ENCODE results near the gene CDH5. TPM values are rescaled to one million over a fixed set of nuclear protein-coding genes. Genes with fewer than 3 reads are reported as not detected.

CDH5 gene
- total RNA-seq, 1 donor from 2014 or later = 9.6 TPM

- peaks cover 7% of the 10 kb centered on the region for H3K4me1 Mint-ChIP-seq (ENCODE audit: low read depth, unreplicated experiment)
Observed at GRCh38 chr16:66377324-66377723, 10.8 kb downstream of the CDH5 start.

DNA sequence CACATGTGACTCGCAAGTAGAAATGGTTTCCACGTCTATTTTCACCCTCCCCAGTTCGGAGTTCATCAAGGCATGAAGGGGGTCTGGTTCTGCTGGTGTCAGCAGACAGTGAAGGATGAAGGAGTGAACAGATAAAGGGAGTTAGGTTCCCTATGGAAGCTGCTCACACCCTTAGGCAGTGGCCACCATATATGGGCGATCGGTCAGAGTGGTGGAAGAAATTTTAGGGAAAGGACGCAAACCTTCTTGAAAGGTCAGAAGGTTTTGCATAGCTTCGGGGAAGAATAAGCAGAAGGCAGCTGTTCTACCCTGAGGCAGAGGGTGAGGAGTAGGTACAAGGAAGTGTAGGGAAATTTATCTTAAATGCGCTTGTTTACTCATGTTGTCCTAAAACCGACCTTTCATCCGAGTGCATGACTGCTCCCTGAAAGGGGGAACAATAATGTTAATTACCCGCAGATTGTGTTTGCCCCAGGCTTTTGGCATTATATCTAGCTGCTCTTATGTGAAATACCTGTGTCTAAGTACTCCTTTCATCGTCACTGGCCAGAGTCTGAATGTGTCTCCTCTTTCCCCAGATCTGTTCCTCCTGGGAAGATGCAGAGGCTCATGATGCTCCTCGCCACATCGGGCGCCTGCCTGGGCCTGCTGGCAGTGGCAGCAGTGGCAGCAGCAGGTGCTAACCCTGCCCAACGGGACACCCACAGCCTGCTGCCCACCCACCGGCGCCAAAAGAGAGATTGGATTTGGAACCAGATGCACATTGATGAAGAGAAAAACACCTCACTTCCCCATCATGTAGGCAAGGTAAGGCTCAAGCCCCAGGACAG is 12.5 kb downstream of the CDH5 start:
- no peak for TF ChIP-seq CTCF (IDR thresholded peaks at IDR 0.05; ENCODE audit: partially characterized antibody, unreplicated experiment)
- Mint-ChIP-seq H3K9me3 (ENCODE audit: unreplicated experiment) (peaks cover 7% of the 10 kb centered on the region), H3K4me1 (ENCODE audit: low read depth, unreplicated experiment) (peaks cover 7% of the 10 kb centered on the region), H3K4me3 (ENCODE audit: unreplicated experiment) (no peak overlapping the region), H3K36me3 (ENCODE audit: unreplicated experiment) (peaks cover 6% of the 10 kb centered on the region), H3K27ac (ENCODE audit: unreplicated experiment) (no peak overlapping the region), H3K27me3 (ENCODE audit: unreplicated experiment) (peaks cover 6% of the 10 kb centered on the region)
- DNase-seq = no peak

More at GRCh38 chr16:66377324-66377723, 10.8 kb downstream of the CDH5 start:
- TF ChIP-seq CTCF (IDR thresholded peaks at IDR 0.05; ENCODE audit: partially characterized antibody, unreplicated experiment) = no peak
- no peak overlapping the region for H3K27ac Mint-ChIP-seq (ENCODE audit: unreplicated experiment)
- no peak for DNase-seq
- peaks cover 6% of the 10 kb centered on the region for H3K27me3 Mint-ChIP-seq (ENCODE audit: unreplicated experiment)
- H3K36me3 Mint-ChIP-seq (ENCODE audit: unreplicated experiment) = peaks cover 6% of the 10 kb centered on the region
- H3K9me3 Mint-ChIP-seq (ENCODE audit: unreplicated experiment) = peaks cover 8% of the 10 kb centered on the region
- no peak overlapping the region for H3K4me3 Mint-ChIP-seq (ENCODE audit: unreplicated experiment)

DNA sequence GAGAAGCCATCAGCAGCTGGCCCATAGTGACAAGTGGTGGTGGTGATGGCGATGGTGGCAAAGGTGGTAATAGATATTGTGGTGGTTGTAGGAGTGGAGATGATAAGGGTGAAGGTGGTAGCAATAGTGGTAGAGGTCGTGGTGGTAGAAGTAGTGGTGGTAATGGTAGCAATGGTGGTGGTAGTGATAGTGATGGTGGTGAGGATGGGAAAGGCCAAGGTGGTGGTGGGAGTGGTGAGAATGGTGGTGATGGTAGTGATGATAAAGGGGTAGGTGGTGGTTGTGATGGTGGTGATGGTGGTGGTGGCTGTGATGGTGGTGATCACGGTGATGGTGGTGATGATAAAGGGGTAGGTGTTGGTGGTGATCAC is 13.1 kb downstream of the CDH5 start:
- no peak overlapping the region for H3K4me3 Mint-ChIP-seq (ENCODE audit: unreplicated experiment)
- H3K9me3 Mint-ChIP-seq (ENCODE audit: unreplicated experiment) = peaks cover 7% of the 10 kb centered on the region
- no peak overlapping the region for H3K27ac Mint-ChIP-seq (ENCODE audit: unreplicated experiment)
- H3K27me3 Mint-ChIP-seq (ENCODE audit: unreplicated experiment) = peaks cover 6% of the 10 kb centered on the region
- TF ChIP-seq CTCF (IDR thresholded peaks at IDR 0.05; ENCODE audit: partially characterized antibody, unreplicated experiment) = no peak
- no peak for DNase-seq
- H3K4me1 Mint-ChIP-seq (ENCODE audit: low read depth, unreplicated experiment) = peaks cover 7% of the 10 kb centered on the region
- H3K36me3 Mint-ChIP-seq (ENCODE audit: unreplicated experiment) = peaks cover 6% of the 10 kb centered on the region

- Mint-ChIP-seq H3K27ac (ENCODE audit: unreplicated experiment) (no peak overlapping the region), H3K4me1 (ENCODE audit: low read depth, unreplicated experiment) (peaks cover 7% of the 10 kb centered on the region), H3K4me3 (ENCODE audit: unreplicated experiment) (no peak overlapping the region), H3K27me3 (ENCODE audit: unreplicated experiment) (peaks cover 6% of the 10 kb centered on the region), H3K36me3 (ENCODE audit: unreplicated experiment) (peaks cover 6% of the 10 kb centered on the region), H3K9me3 (ENCODE audit: unreplicated experiment) (peaks cover 7% of the 10 kb centered on the region)
- no peak for TF ChIP-seq CTCF (IDR thresholded peaks at IDR 0.05; ENCODE audit: partially characterized antibody, unreplicated experiment)
- no peak for DNase-seq
Observed at GRCh38 chr16:66380421-66380820, 13.9 kb downstream of the CDH5 start.

- DNase-seq = no peak
- H3K36me3 Mint-ChIP-seq (ENCODE audit: unreplicated experiment) = peaks cover 6% of the 10 kb centered on the region
- TF ChIP-seq CTCF (IDR thresholded peaks at IDR 0.05; ENCODE audit: partially characterized antibody, unreplicated experiment) = no peak
- peaks cover 3% of the 10 kb centered on the region for H3K4me1 Mint-ChIP-seq (ENCODE audit: low read depth, unreplicated experiment)
- no peak overlapping the region for H3K4me3 Mint-ChIP-seq (ENCODE audit: unreplicated experiment)
- H3K27me3 Mint-ChIP-seq (ENCODE audit: unreplicated experiment) = peaks cover 6% of the 10 kb centered on the region
- peaks cover 7% of the 10 kb centered on the region for H3K9me3 Mint-ChIP-seq (ENCODE audit: unreplicated experiment)
- no peak overlapping the region for H3K27ac Mint-ChIP-seq (ENCODE audit: unreplicated experiment)
Observed at GRCh38 chr16:66381585-66382170, 15.2 kb downstream of the CDH5 start.
